Amygdala (tissue), 56 donors: Measurements from ENCODE around the gene SEMA5B.

Source experiments
- DNase-seq, 56 donors: peaks; one replicate each; lab custom pipeline; 2025; lab: John Stamatoyannopoulos, UW

The SEMA5B gene

DNA sequence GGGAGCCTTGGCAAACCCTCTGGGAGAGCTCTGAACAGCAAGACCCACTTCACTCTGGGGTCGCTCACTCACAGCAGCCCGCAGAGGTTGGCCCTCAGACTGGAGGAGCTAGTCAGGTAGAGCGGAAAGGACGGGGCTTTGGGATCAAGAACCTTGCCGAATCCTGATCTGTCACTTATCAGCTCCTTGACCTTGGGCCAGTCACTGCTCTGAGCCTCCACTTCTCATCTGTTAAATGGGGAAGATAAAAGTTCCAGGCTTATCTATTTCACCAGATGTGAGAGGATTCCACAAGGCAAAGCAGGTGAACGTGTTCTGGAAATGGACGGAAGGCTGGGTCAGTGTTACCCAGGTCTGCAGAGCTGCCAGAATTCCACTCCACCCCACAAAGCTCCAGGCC is 29.4 kb downstream of the SEMA5B start:
- no peak for DNase-seq

DNA sequence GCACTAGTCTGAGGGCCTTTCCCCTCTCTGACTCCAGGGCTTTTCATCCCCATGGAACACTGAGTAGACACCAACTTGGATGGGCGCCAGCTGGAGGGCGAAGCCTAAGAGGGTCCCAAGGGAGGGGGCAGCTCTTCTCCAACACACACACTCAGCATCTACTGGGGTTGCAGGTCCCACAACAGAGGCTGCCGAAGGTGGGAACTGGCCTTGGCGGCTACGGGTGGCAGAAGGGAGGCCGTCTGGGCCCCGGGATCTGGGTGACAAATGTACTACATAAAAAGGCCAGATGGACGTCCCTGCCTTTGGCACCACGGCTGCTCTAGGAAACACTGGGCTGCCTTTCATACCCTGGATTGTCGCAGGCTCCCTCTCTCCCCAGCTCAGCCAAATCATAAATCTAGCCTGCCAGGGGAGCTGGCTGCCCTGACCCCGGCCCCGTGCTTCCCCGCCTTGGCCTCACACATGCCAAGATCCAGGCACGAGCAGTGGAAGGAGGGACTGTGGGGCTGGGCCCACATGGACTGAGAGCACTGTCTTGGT is 31.5 kb downstream of the SEMA5B start:
- peak in 33 of 56 donors; percentile 10 to 80 (median 50) for DNase-seq

DNA sequence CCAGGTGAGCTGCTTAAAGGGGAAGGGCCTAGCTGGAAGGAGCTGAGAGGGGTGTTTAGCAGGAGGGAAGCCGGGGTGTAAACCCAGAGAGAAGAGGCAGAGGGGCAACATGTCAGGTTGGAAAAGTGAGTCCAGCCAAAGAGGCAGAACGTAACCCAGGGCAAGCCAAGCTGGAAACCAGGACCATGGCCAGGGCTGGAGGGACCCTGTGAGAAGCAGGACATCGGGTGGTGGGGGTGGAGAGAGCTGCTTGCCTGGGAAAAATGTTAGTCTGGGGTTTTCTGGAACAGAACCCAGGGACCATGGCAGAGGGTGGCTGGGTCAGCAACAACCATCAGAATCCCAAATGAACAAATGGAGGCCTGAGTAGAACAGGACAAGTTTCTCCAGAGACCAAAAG is 32.6 kb downstream of the SEMA5B start:
- DNase-seq, result no peak

DNA sequence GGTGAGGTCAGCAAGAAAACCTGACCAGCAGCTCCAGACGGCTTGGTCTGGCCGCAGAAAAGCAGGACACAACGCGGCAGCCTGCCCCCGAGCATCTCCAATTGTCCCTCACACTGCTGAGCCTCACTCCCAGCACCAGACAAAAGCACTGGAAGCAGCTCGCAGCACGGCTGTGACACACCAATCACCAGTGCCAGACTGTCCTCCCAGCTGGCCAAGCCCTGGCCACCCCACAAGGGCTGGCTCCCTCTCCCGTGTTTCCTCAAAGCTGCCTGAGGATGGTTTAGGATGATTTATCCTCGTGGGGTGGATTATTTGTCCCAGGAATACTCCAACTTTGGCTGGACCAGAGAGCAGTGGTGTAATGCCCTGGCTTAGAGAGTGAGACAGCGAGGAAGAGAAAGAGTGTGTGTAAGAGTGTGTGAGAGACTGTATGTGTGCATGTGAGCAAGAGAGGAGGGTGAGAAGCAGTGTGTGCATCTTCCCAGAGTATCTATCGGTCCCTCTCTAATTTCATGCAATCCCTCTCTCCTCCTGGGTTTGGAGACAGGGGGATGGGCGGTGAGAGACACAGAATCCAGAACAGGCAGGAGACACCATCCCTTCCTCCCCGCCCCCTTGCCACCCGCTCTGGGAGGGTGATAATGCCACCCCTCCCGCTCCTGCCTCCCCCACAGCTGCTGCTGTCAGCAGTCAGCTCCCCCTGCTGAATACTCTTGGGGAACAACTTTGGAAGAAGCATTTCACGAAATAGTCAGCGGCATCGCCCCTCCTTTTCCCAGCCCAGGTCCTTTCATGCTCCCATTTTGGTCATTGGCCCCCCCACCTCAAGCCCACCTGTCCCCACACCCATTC is 34.2 kb downstream of the SEMA5B start:
- DNase-seq, result peak in 30 of 56 donors; percentile 23 to 74 (median 42)

DNA sequence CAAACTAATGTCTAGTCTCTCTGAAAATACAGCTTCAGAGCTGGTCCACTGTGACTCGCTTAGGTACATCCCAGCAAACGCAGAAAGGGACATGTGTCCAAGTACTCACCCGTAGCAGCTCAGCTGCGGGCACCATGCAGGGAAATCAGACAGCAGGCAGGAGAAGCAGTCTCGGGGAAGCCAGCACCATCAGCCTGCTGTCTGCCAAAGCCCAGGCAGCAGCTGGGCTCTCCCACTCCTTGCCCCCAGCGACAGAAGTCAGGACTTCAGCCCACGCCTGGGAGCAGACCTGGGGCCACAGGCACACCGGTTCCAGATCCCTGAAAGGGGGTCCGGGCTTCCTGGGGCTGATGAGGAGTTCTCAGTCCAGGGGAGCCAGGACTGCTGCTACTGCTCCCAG is 34.9 kb downstream of the SEMA5B start:
- peak in 2 of 56 donors; percentile 29 to 40 for DNase-seq

DNA sequence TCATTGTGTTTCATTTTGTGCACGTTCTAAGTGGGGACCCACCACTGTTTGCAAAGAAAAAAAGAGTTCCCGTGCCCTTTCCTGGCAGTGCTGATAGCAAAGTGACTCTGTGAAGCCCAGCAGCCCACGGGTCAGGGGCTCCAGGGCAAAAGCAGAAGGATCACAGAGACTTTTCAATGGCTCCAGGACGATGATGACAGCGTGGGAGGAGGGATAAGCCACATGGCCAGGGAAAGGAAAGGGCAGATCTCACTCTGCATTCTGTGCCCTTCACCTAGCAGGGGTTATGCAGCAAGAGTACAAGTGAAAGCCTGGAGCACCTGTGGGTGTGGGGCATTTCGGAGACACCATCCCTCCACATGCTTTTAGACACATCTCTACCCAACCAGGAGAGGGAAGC is 35.4 kb downstream of the SEMA5B start:
- DNase-seq, result no peak

DNA sequence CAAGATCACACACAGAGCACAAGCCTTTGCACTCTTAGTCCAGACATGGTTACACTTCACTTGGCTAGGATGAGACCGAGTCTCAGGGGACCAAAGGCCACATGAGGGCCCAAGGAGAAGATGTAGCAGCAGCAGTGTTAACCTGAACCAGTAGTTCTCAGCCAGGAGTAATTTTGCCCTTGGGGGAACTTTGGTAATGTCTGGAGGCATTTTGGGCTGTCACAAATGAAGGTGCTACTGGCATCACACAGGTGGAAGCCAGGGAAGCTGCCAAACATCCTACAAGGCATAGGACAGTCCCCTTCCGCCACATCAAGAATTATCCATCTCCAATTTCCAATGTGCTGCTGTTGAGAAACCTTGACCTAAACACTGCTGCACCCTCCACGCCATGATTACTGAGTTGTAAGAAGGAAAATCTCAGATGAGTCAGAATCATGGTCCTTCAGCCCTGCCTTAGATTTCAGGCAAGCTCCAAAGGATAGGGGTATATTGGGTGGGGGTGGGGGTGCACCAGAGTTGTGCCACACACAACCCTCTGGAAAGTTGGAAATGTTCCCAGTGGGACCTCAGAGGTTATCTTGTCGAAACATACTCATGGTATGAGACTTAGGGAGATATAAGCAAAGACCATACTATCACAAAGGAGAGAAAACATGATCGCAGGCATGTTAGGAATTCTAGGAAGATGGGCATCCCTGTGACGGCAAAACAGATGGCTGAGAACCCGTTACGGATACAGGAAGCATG is 36.2 kb downstream of the SEMA5B start:
- no peak for DNase-seq

DNA sequence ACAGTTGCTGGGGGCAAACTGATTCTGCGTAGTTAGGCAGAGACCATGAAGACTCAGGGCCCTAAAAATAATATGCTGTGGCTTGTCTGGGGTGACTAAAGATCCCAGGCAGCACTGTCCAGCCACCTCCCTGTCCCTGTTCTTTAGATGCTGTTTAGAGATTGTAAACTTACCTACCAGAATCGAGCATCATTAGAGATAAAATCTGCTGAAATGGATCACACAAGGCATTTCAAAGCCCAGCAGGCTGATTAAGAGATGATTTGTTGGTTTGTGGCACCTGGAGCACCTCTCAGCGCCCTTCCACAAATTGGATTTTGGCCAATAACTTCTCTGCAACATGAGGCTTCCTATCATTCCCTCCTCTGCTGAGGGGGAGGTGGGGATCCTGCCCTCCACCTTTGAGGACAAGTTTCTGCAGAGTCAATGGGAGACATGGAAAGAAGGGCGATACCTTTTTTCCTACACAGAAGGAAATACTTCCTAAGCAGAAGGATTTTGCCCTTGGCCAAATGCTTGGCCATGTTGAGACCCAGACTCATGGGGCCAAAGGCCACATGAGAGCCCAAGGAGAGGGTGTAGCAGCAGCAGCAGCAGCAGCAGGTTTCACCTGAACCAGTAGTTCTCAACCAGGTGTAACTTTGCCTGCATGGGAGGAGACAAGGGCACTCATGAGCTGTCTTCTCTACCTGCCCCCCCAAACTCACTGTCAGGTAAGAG is 37.5 kb downstream of the SEMA5B start:
- no peak for DNase-seq

DNA sequence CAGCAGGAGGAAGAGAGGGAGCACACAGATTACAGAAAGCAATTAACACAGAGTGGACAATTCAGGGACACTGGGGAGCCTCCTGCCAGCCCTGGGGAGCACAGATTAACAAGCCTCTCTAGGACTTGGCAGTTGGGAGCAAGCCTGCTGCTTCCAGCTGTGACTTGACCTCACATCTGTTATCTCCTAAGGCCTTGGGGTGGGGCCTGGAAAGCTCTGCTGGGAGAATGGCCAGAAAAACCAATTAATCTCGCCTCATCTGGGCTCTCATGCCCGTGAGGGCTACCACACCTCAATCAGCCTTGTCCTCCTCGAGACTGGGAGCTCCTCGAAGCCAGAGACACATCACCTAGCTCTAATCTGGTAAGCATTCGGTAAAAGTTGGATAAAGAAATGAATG is 39.1 kb downstream of the SEMA5B start:
- DNase-seq, result no peak

DNA sequence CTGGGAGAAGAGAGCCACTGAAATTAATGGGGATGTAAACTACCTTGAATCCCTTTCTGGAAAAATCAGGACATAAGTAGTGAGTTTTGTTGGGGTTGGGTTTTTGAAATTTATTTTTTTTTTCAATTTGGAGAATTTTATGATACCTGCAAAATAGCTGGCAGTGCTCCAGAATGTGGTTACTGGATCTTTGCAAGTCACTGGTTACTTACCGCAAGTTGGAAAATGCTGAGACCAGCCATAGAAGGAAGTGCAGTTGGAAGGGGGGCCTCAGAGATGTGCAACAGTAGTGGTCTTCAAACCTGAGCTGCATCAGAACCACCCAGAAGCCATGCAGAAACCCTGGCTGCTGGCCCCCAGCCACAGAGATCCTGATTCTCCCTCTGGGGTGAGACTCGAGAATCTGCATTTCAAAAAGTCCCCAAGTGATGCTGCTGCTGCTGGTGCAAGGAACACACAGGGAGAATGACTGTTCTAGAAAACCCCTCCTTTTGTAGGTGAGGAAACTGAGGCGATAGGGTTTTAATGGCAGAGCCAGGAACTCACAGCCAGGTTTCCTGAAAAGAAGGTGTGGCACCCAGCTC is 39.7 kb downstream of the SEMA5B start:
- no peak for DNase-seq

DNA sequence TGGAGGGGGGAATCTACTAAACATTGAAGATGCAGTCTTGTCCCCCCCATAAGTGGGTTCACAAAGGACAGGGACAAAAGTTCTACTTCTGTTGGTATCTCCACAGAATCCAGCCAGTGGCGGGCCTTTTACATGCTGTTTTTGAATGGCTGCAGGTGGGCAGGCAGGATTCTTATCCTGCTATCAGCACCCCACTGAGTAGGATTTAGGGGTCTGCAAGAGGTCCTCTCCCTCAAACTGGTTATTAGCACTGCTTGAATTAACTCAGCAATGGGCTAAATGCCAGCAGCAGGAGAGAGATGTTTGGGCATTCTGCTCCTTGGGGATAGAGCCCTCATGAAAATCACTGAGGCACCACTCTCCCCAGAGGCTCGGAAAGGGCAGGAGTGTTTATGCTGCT is 40.3 kb downstream of the SEMA5B start:
- DNase-seq, result no peak

DNA sequence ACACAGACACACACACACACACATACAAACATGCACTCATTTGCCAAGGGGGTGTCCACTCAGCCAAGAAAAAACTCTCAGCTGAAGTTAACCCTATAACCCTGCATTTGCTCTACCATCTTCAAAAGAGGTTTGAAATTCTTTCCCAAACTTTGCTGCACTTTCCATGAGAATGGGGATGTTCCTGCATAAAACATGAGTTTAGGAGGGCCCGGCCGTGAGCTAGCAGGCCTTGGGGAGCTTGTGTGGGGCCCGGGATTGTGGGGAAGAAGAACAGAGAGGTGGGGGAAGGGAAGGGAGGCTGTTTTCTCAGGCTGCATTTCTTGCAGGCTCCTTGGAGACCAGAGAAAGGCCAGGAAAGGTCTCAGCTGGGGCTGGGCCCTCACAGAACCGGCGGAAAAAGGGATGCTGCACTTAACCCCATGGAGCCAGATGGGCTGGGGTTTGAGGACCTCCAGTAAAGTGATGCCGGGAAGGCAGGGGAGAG is 40.8 kb downstream of the SEMA5B start:
- no peak for DNase-seq

DNA sequence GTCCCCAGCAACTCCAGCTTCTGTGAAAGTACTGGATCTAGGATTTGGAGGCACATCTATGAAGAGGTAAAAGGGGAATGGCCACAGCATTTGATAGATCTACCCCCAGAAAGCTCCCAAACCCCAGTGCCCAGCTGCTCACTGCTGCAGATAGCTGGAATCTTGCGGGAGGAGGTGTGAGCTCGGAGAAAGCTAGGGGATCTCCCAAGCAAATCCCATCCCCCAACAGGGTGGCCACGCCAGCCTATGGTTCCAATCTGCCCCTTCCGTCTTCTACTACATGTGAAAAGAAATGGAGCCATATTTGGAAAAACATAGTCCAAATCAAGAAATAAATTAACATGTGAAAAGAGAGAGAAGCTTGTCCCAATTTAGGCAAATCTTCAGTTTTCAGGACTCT is 42.0 kb downstream of the SEMA5B start:
- no peak for DNase-seq

DNA sequence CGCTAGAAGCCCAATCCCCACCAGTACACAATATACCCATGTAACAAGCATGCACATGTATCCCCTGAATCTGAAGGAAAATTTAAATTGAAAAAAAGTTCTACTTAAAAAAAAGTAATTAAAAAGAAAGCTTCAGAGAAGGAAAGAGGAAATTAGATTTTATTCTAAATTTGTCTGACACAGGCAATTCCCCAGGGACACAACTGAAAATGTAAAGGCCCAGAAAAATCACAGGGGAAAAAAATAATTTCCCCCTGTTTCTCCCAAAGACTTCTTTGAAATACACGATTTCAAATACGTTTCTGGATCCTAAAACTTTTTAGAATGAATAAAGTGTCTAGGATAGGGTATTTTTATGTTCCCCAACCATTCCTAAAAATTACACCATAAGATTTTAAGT is 42.9 kb downstream of the SEMA5B start:
- no peak for DNase-seq

DNA sequence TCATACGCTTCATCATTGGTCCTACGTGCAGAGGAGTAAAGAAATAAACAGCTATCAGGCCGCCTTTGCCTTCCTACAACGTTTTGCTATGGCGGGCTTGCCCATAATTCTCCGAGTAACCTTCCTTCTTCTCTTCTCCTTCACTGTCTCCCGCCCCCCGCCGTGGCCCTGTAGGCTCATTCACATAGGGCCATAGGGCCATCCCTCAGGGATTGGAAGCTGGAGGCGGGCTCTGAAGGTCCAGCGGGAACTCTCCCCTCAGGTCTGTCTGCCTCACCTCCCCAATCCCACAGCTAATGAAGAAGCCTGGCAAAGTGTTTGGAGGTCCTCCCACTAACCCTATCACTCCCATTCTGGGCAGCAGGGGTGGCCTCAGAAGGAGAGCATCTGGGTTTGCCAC is 43.6 kb downstream of the SEMA5B start:
- no peak for DNase-seq

DNA sequence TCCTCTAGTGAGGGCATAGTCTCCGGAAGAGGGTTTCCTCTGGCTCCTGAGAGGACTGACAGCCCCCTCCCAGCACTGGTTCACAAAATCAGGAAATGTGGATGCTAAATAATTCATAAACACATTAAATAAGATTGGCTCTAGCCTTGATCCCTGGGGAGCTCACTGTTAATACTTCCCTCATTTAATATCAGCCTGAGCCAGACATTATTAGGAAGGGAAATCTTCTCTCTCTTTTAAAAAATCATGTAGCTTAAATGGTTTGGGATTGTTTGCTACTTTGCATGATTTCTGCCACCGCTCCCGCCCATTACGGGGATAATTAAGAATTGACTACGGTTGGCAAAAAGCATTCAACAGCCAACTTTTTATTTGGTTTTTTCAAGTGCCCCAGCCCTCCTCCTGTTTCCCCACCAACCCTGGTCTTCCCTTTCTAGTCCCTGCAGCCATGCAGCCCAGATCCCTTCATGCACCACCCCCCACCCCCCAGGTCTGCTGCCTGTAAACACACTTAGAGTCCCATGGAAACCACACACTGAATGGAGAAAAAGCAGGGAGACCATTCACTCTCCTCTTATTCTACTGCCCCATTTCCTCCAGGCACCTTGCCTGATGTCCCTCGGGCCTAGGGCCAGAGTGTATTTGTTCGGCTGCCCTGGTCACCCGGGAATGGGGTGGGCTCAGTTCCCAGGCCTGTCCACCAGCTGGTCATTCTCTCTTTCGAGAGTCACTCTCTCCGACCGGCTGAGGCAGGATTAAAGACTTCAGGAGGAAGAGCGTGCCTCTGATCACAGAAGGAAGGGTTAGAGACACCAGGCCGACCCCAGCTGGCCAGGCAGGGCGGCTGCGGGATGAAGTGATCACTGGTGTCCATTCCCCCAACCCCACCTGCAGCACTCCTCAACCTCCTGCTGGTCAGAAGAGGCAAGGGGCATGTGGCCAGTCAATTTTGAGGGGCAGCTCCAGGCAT is 45.1 kb downstream of the SEMA5B start:
- peak in 41 of 56 donors; percentile 10 to 79 (median 49) for DNase-seq

DNA sequence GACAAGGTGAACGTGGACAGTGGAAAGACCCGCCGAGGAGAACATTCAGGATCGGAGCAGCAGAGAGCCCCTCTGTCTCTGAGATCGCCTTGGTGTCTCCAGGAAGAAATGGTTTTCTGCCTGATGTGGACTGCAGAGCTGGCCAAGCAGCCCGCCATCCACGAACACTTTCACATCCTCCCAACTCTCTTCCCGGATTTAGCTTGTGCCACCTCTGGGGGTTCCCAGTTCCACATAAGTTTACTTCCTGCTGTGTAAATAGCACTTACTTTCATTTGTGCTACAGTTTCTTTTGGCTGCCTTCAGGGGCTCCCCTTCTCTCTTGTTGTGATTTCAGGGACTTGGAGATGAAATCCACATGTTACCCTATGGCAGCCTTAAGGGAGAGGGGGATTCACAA is 48.4 kb downstream of the SEMA5B start:
- no peak for DNase-seq

DNA sequence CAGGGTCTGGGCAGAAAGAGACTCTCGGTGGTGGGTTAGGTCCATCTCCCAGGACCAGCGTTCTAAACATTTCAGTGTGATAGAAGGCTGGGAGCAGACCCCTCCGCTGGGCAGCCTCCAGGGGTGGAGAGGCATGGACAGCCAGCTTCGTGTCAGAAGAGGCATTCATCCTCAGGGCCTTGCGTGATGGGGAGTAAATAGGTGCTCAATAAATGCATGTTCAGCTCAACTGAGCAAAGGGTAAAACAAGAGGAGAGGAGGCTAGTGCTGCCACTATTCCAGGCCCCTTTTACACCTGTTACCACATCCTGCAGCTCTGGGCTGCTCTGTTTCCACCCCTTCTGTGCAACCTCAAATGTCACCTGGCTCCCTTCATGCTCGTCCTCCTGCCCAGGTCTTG is 49.0 kb downstream of the SEMA5B start:
- DNase-seq, result no peak
